Fibroblast of lung (primary cell): ENCODE measurements around the gene UBN2. TPM values are rescaled to one million over a fixed set of nuclear protein-coding genes. Genes with fewer than 3 reads are reported as not detected.

Experiments used
- DNase-seq, 2 donors: peaks; one replicate each; pipeline versions ENCODE4 v3.0.0 to v3.0.0-alpha.2; 2010; ENCODE audit warnings: low read depth in 2 of 2
- H2AFZ ChIP-seq: 2 replicates; pipeline ENCODE4 v1.5.1; 2012; ENCODE audit warnings: low read length, control low read depth, inconsistent platforms
- H3K27ac ChIP-seq: 2 replicates; pipeline ENCODE4 v1.5.1; 2011; ENCODE audit warnings: low read length, control low read depth; ENCODE audit not compliant: insufficient read depth
- H3K27me3 ChIP-seq: 2 replicates; pipeline ENCODE4 v1.5.1; 2011; ENCODE audit warnings: mild to moderate bottlenecking, low read length; ENCODE audit not compliant: control insufficient read depth, insufficient read depth
- H3K36me3 ChIP-seq: 2 replicates; pipeline ENCODE4 v1.5.1; 2011; ENCODE audit warnings: low read length; ENCODE audit not compliant: control insufficient read depth, insufficient read depth
- H3K4me1 ChIP-seq: 2 replicates; pipeline ENCODE4 v1.5.1; 2011; ENCODE audit warnings: low read length; ENCODE audit not compliant: control insufficient read depth, insufficient read depth; ENCODE audit errors: extremely low read depth
- H3K4me2 ChIP-seq: 2 replicates; pipeline ENCODE4 v1.5.1; 2011; ENCODE audit warnings: low read length, control low read depth; ENCODE audit not compliant: insufficient read depth; ENCODE audit errors: extremely low read depth
- H3K4me3 ChIP-seq, 4 experiments: fragments of 200-600 bp in 1 of 4; sonication (generic) in 1 of 4; replicated peaks in 1 of 4; 2 replicates each; pipeline ENCODE4 v1.5.1; 2011 to 2016; ENCODE audit warnings: low read length in 4 of 4, low read depth in 3 of 4, mild to moderate bottlenecking in 3 of 4, control low read depth in 2 of 4, inconsistent platforms in 1 of 4, mixed read lengths in 1 of 4; ENCODE audit not compliant: insufficient read depth in 1 of 4; ENCODE audit errors: control extremely low read depth in 1 of 4
- H3K79me2 ChIP-seq: 2 replicates; pipeline ENCODE4 v1.5.1; 2012; ENCODE audit warnings: mild to moderate bottlenecking, low read length, inconsistent platforms; ENCODE audit not compliant: control insufficient read depth, insufficient read depth
- H3K9ac ChIP-seq: 2 replicates; pipeline ENCODE4 v1.5.1; 2011; ENCODE audit warnings: mild to moderate bottlenecking, low read length, control low read depth; ENCODE audit not compliant: insufficient read depth
- H3K9me3 ChIP-seq: 2 replicates; pipeline ENCODE4 v1.5.1; 2012; ENCODE audit warnings: low read depth, low read length; ENCODE audit not compliant: control insufficient read depth, insufficient read depth
- H4K20me1 ChIP-seq: 2 replicates; pipeline ENCODE4 v1.5.1; 2011; ENCODE audit warnings: low read length; ENCODE audit not compliant: control insufficient read depth, insufficient read depth; ENCODE audit errors: extremely low read depth
- EZH2 ChIP-seq: IDR thresholded peaks from 2 replicates; pipeline ENCODE4 v1.5.1; 2012; ENCODE audit warnings: low read length, control low read depth, mild to moderate bottlenecking; ENCODE audit errors: missing control alignments
- polyA plus RNA-seq, 2 donors: library from polyadenylated mRNA; depleted of rRNA in 1 of 2; stranded (reverse) in 1 of 2; unstranded in 1 of 2; fragments of >200 nt; gene quantifications; 2 replicates each; pipeline ENCODE4 v1.2.1, GENCODE V29; 2011 to 2012; ENCODE audit warnings: missing spikeins in 1 of 2
- total RNA-seq: library from RNA; depleted of rRNA; stranded (reverse); fragments of >200 nt; gene quantifications from 2 replicates; pipeline ENCODE4 v1.2.1, GENCODE V29; 2014
- TF ChIP-seq, protein P1 (sequence below), 2 donors: IDR thresholded peaks in 1 of 2; conservative IDR thresholded peaks in 1 of 2; 1 replicate in 1 of 2; 2 replicates in 1 of 2; pipeline ENCODE4 v1.5.1; 2011 to 2012; ENCODE audit warnings: low read length in 2 of 2, control low read depth in 1 of 2, inconsistent platforms in 1 of 2, low read depth in 1 of 2, mild to moderate bottlenecking in 1 of 2

Gene UBN2
- total and polyA plus RNA-seq, 2 donors (not counting 1 experiment from before 2014, with no cell fraction given) = 2.2 to 5.9 TPM

DNA sequence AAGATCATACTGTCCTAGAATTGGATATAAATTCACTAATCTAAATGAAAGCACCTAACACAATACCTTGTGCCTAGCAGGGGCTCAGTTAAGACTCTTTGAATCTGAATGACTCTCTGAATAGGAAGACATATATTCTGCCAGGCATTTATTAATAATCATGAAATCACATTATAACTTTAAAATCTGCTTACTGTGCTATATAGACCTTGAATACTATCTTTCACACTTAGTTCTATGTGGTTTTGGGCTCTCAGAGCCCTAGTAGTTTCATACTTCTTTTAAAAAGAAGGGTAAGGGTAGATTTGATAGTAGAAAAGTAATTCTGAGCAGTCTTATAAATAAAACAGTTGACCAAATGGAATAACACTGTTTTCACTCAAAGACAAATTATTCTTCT, 10.2 kb downstream of the UBN2 start:
- no peak for DNase-seq
- peaks cover under 1% of the 10 kb centered on the region for H3K79me2 ChIP-seq
- H3K36me3 ChIP-seq = no peaks in the 10 kb centered on the region
- TF ChIP-seq, protein P1, sequence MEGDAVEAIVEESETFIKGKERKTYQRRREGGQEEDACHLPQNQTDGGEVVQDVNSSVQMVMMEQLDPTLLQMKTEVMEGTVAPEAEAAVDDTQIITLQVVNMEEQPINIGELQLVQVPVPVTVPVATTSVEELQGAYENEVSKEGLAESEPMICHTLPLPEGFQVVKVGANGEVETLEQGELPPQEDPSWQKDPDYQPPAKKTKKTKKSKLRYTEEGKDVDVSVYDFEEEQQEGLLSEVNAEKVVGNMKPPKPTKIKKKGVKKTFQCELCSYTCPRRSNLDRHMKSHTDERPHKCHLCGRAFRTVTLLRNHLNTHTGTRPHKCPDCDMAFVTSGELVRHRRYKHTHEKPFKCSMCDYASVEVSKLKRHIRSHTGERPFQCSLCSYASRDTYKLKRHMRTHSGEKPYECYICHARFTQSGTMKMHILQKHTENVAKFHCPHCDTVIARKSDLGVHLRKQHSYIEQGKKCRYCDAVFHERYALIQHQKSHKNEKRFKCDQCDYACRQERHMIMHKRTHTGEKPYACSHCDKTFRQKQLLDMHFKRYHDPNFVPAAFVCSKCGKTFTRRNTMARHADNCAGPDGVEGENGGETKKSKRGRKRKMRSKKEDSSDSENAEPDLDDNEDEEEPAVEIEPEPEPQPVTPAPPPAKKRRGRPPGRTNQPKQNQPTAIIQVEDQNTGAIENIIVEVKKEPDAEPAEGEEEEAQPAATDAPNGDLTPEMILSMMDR (conservative IDR thresholded peaks at IDR 0.05 in 1 of 2, IDR thresholded peaks at IDR 0.05 in 1 of 2; ENCODE audit: low read depth in 1 of 2, low read length in 2 of 2) = no peak
- TF ChIP-seq EZH2 = no peak
- H3K9me3 ChIP-seq = no peaks in the 10 kb centered on the region
- no peaks in the 10 kb centered on the region for H4K20me1 ChIP-seq
- no peak overlapping the region for H2AFZ ChIP-seq
- no peaks in the 10 kb centered on the region for H3K27me3 ChIP-seq
- no peak overlapping the region for H3K4me3 ChIP-seq
- no peaks in the 10 kb centered on the region for H3K4me1 ChIP-seq
- no peak overlapping the region for H3K4me2 ChIP-seq
- H3K9ac ChIP-seq = no peak overlapping the region
- no peak overlapping the region for H3K27ac ChIP-seq

DNA sequence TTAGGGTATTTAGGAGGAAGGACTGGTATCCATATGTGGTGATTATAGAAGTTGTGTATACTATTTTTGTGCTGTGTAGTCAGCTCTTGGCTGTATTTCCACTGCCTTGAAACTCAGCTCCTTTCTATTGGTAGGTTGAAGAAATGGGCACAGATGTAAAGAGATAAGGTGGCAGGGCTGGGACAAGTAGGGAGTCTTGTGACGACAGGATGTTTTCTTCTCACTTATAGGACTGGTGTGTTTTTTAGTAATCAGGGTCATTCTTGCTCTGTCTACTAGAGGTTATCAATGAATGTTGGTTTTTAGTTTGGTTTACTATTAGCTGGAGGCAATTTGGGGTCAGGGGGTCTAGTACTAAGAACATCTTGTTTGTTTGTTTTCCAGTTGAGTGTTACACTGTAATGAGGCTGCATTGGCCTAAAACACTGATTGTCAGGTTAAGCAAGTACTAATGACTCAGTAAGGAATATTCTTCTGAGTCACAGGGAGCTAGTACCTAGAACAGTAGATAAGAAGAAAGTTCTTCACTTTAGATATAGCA, 11.8 kb downstream of the UBN2 start:
- no peaks in the 10 kb centered on the region for H3K4me1 ChIP-seq
- H3K4me2 ChIP-seq = no peak overlapping the region
- H3K27me3 ChIP-seq = no peaks in the 10 kb centered on the region
- no peaks in the 10 kb centered on the region for H3K36me3 ChIP-seq
- TF ChIP-seq, protein P1 (conservative IDR thresholded peaks at IDR 0.05 in 1 of 2, IDR thresholded peaks at IDR 0.05 in 1 of 2; ENCODE audit: low read depth in 1 of 2, low read length in 2 of 2) = no peak
- no peak for TF ChIP-seq EZH2
- H4K20me1 ChIP-seq = no peaks in the 10 kb centered on the region
- no peaks in the 10 kb centered on the region for H3K9me3 ChIP-seq
- no peak overlapping the region for H2AFZ ChIP-seq
- DNase-seq = peak; percentile 50 to 71
- H3K9ac ChIP-seq = no peak overlapping the region
- H3K27ac ChIP-seq = no peak overlapping the region
- H3K4me3 ChIP-seq = no peak overlapping the region
- no peaks in the 10 kb centered on the region for H3K79me2 ChIP-seq

DNA sequence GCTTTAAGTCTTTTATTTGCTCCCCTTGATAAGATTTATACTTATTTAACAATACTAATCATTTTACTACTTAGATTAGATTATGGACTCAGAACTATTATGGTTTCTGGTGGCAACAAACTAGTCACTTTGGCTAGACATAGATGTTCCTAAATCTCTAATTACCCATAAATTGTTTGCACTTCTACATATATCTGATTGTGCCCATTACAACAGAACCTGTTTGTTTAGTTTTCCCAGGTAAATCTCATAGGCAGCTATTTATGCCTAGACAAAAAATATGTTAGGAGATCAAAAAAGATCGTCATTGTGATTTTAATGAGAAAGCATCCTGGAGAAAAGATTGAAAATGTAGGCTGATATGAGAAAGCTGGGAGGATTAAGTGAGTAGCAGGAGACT, 14.4 kb downstream of the UBN2 start:
- Histone ChIP-seq H2AFZ (no peak overlapping the region), H3K27ac (no peak overlapping the region), H3K9ac (no peak overlapping the region), H3K27me3 (no peaks in the 10 kb centered on the region), H3K79me2 (no peaks in the 10 kb centered on the region), H3K4me2 (no peak overlapping the region), H4K20me1 (no peaks in the 10 kb centered on the region), H3K9me3 (no peaks in the 10 kb centered on the region), H3K4me3 (no peak overlapping the region), H3K36me3 (no peaks in the 10 kb centered on the region), H3K4me1 (no peaks in the 10 kb centered on the region)
- TF ChIP-seq EZH2 = no peak
- TF ChIP-seq, protein P1 (conservative IDR thresholded peaks at IDR 0.05 in 1 of 2, IDR thresholded peaks at IDR 0.05 in 1 of 2; ENCODE audit: low read depth in 1 of 2, low read length in 2 of 2) = no peak
- DNase-seq = no peak
